ENCODE results near the gene SURF2. TPM values are rescaled to one million over a fixed set of nuclear protein-coding genes. Genes with fewer than 3 reads are reported as not detected.

SURF2 gene
- total and polyA plus RNA-seq, 7 donors: 10.2 to 32.3 (median 18.5) TPM

DNA sequence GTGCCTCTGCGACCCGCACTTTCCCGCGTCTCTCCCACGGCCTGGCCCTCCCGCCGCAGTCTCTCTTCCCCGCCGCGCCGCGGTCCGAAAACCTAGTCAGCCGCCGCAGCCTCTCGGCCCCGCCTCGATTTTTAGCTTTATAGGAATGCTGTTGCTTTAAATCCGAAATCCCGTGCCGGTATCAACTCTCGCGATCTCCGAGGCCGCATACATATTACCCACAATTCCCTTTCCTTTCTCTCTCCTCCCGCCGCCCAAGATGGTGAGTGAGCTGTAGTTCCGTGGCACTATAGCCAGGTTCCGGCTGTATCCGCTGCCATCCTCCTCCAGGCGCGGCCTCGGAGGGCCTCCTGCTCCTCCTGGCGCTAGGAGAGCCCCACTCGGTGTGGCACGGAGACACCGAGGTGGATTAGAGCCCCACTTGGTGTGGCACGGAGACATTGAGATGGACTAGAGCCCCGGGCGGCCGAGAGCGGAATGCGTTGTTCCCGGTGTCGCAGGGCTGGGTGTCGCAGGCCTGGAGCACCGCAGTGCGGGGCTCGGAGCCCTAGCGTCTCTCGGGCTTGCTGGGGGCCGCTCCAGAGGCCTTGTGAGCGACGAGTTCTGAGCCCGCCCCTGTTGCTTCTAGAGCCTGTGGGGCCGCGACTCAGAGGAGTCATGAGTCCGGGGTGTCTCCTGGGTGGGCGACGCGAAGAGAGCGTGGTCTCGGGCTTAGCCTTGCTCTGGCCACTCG, 8.2 kb upstream of the SURF2 start, which contains the start of the genes MED22 and RPL7A:
Gene MED22, minus strand, starts transcription at position 147 of the 733 bp plus-strand sequence. CDS start 1,469 bp downstream, outside the sequence.
Gene RPL7A, plus strand, starts transcription at position 234 of the 733 bp plus-strand sequence. Its CDS starts 26 bp downstream, at position 260.
- no peaks in the 10 kb centered on the region for H3K9me3 ChIP-seq
- WGBS, 2 donors: 0% methylated on average over 64 of the region's 64 CpGs
- intact Hi-C loops (cut with DNase I): loop anchor here (1.0 to 5.0 kb wide), 2 partner anchors 28 to 114 kb away; partner anchors contain the start of genes STKLD1 and SURF4
- no peaks in the 10 kb centered on the region for H3K27me3 ChIP-seq
- peak; percentile 97 for DNase-seq
- H3K27ac ChIP-seq: peak within 1 kb of the TSS; percentile 90 to 93 (median 92)
- H3K36me3 ChIP-seq: peaks cover 35 to 69% (median 56%) of the 10 kb centered on the region in 4 donors
- no peak for TF ChIP-seq EP300 (IDR thresholded peaks at IDR 0.05)
- peak; percentile 90 to 98 (median 95) for TF ChIP-seq POLR2AphosphoS5 (IDR thresholded peaks at IDR 0.05)
- peak; percentile 90 to 92 for TF ChIP-seq POLR2A (IDR thresholded peaks at IDR 0.05)
- H3K4me1 ChIP-seq: peaks cover 0 to 31% (median 27%) of the 10 kb centered on the region in 4 donors
- H3K4me3 ChIP-seq: peak within 1 kb of the TSS; percentile 78 to 96 (median 88)

DNA sequence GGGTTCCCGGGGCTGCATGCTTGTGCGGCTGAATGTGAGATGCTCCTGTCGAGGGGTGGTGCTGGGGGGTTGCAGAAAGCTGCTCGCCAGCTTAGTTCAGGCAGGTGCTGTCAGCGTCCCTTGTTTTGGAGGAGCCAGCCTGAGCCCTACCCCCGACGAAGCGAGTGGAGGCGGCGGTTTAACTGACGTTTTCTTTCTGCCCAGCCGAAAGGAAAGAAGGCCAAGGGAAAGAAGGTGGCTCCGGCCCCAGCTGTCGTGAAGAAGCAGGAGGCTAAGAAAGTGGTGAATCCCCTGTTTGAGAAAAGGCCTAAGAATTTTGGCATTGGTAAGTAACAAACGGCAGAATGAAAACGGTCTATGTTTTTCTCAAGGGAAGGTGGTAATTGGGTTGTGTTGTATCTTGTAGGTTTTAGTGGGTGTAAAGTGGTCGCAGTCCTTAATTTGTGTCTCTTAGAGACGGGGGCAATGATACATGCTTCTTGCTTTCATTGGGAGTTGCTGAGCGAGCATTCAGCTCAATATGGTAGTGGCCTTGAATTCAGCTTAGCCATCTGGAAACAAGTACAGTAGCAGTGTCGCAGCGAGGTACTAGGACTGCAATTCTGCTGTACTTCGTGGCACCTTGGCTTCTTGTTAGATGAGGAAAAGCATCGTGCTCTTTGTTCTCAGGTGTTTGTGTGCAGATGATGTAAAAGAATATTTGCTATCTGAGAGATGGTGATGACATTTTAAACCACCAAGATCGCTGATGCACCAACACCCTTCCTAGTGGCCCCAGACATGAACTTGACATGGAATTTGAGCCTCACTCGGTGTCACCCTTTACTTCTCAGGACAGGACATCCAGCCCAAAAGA, 7.4 kb upstream of the SURF2 start:
- Histone ChIP-seq H3K4me3 (peak overlapping the region; percentile 78 to 96 (median 88)), H3K27ac (peak overlapping the region; percentile 90 to 93 (median 92)), H3K9me3 (no peaks in the 10 kb centered on the region), H3K36me3 (peaks cover 28 to 69% (median 48%) of the 10 kb centered on the region in 4 donors), H3K4me1 (peaks cover 0 to 31% (median 27%) of the 10 kb centered on the region in 4 donors), H3K27me3 (no peaks in the 10 kb centered on the region)
- 9 to 19% methylated on average over 25 of the region's 25 CpGs for WGBS, 2 donors
- no peak for DNase-seq
- intact Hi-C loops (cut with DNase I): loop anchor here (1.0 to 5.0 kb wide), 2 partner anchors 27 to 113 kb away; partner anchors contain the start of genes STKLD1 and SURF4
- no peak for TF ChIP-seq POLR2AphosphoS5 (IDR thresholded peaks at IDR 0.05)
- no peak for TF ChIP-seq POLR2A (IDR thresholded peaks at IDR 0.05)
- TF ChIP-seq EP300 (IDR thresholded peaks at IDR 0.05): no peak
- TF ChIP-seq, protein P1, sequence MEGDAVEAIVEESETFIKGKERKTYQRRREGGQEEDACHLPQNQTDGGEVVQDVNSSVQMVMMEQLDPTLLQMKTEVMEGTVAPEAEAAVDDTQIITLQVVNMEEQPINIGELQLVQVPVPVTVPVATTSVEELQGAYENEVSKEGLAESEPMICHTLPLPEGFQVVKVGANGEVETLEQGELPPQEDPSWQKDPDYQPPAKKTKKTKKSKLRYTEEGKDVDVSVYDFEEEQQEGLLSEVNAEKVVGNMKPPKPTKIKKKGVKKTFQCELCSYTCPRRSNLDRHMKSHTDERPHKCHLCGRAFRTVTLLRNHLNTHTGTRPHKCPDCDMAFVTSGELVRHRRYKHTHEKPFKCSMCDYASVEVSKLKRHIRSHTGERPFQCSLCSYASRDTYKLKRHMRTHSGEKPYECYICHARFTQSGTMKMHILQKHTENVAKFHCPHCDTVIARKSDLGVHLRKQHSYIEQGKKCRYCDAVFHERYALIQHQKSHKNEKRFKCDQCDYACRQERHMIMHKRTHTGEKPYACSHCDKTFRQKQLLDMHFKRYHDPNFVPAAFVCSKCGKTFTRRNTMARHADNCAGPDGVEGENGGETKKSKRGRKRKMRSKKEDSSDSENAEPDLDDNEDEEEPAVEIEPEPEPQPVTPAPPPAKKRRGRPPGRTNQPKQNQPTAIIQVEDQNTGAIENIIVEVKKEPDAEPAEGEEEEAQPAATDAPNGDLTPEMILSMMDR (IDR thresholded peaks at IDR 0.05): no peak

DNA sequence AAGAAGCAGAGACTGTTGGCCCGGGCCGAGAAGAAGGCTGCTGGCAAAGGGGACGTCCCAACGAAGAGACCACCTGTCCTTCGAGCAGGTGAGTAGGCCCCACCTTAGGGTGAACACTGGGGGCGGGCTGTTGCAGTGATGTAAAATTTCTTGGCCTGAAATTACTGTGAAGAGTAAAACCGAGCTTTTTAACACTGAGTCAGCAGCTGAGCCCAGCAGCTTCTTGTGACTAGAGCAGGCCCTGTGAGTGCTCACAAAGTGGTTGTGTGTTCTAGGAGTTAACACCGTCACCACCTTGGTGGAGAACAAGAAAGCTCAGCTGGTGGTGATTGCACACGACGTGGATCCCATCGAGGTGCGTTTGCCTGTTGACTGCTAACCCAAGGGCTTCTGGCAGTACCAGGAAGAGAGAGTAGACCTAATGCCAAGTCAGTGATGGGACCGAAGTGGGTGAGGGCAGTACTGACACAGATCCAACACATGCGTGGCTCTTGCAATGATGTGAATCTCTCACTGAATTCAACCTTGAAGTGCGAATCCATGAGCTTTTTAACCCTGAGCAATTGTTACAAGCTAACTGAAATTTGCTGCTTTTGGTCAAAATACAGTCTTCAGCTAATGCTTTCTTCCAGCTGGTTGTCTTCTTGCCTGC, 6.3 kb upstream of the SURF2 start:
- Histone ChIP-seq H3K36me3 (peaks cover 20 to 59% (median 41%) of the 10 kb centered on the region in 4 donors), H3K4me3 (no peak overlapping the region), H3K4me1 (peaks cover 0 to 37% (median 33%) of the 10 kb centered on the region in 4 donors), H3K27ac (no peak overlapping the region), H3K9me3 (no peaks in the 10 kb centered on the region), H3K27me3 (no peaks in the 10 kb centered on the region)
- intact Hi-C loops (cut with DNase I): loop anchor here (5.0 kb wide), 1 partner anchor 112 kb away; no protein-coding TSS in a partner anchor
- no peak for DNase-seq
- WGBS, 2 donors: 82 to 87% methylated on average over 15 of the region's 15 CpGs
- TF ChIP-seq POLR2AphosphoS5 (IDR thresholded peaks at IDR 0.05): no peak
- no peak for TF ChIP-seq EP300 (IDR thresholded peaks at IDR 0.05)
- TF ChIP-seq, protein P1 (IDR thresholded peaks at IDR 0.05): no peak
- TF ChIP-seq POLR2A (IDR thresholded peaks at IDR 0.05): no peak

DNA sequence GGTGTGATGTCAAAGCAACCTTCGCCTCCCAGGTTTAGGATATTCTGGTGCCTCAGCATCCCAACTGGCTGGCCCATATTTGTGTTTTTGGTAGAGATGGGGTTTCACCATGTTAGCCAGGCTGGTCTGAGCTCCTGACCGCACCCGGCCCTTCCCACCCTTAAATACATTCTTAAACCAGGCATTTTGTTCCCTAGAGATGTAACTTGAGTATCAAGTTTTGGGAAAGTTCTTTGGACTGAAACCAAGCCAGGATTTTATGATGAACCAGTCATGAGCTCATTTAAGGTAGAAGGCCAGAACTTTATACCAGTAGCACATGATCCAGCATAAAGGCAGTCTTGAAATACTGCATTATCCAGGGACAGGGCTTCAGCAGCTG, 4.8 kb upstream of the SURF2 start:
- peaks cover 0 to 39% (median 33%) of the 10 kb centered on the region in 4 donors for H3K4me1 ChIP-seq
- H3K36me3 ChIP-seq: peaks cover 20 to 51% (median 36%) of the 10 kb centered on the region in 4 donors
- H3K27ac ChIP-seq: no peak overlapping the region

More for the DNA sequence above, 4.8 kb upstream of the SURF2 start:
- 91 to 94% methylated on average over 3 of the region's 3 CpGs for WGBS, 2 donors
- H3K9me3 ChIP-seq: no peaks in the 10 kb centered on the region
- H3K4me3 ChIP-seq: no peak overlapping the region
- intact Hi-C loops (cut with DNase I): no loop called here
- no peak for DNase-seq
- no peaks in the 10 kb centered on the region for H3K27me3 ChIP-seq
- TF ChIP-seq POLR2AphosphoS5 (IDR thresholded peaks at IDR 0.05) (no peak), POLR2A (IDR thresholded peaks at IDR 0.05) (no peak), EP300 (IDR thresholded peaks at IDR 0.05) (no peak)
- TF ChIP-seq, protein P1 (IDR thresholded peaks at IDR 0.05): no peak

All from sigmoid colon (tissue), 7 donors.